HFFc6 (cell line): Measurements from ENCODE around the gene CD1B. TPM values are rescaled to one million over a fixed set of nuclear protein-coding genes. Genes with fewer than 3 reads are reported as not detected.

Source experiments
- DNase-seq: peaks from one replicate; pipeline ENCODE4 v3.0.0-alpha.2; 2018
- H3K27ac Mint-ChIP-seq: 2 replicates; pipeline ENCODE4 v1.8.0; 2020; ENCODE audit warnings: mild to moderate bottlenecking, mixed read lengths
- H3K27me3 Mint-ChIP-seq: 2 replicates; pipeline ENCODE4 v1.8.0; 2021; ENCODE audit warnings: mild to moderate bottlenecking, moderate library complexity, mixed read lengths; ENCODE audit not compliant: insufficient read depth
- H3K36me3 Mint-ChIP-seq: 2 replicates; pipeline ENCODE4 v1.8.0; 2021; ENCODE audit warnings: low read depth, mixed read lengths
- H3K4me1 Mint-ChIP-seq: 2 replicates; pipeline ENCODE4 v1.8.0; 2020; ENCODE audit warnings: low read depth, mixed read lengths
- H3K4me3 Mint-ChIP-seq: 2 replicates; pipeline ENCODE4 v1.8.0; 2020; ENCODE audit warnings: mild to moderate bottlenecking, moderate library complexity, mixed read lengths
- H3K9me3 Mint-ChIP-seq: 2 replicates; pipeline ENCODE4 v1.8.0; 2020; ENCODE audit warnings: mild to moderate bottlenecking, mixed read lengths
- total RNA-seq, 6 experiments: library from RNA; stranded (reverse); fragmentation: NEBNext Ultra II Directional; extraction: Animal tissue kit (Norgen Biotek cat#: 25700); gene quantifications; 2 replicates in 1 of 6; 3 replicates in 5 of 6; pipeline ENCODE4 v1.2.3, GENCODE V29; 2021
- TF ChIP-seq, protein P1 (sequence below): fragments of 200-600 bp; sonication (generic); IDR thresholded peaks from 2 replicates; pipeline ENCODE4 v1.5.0; 2021; ENCODE audit warnings: antibody characterized with exemption, mild to moderate bottlenecking

The CD1B gene
- total RNA-seq, 6 experiments from 2014 or later, result not detected

- peaks cover under 1% of the 10 kb centered on the region for H3K9me3 Mint-ChIP-seq
Observed at GRCh38 chr1:158295791-158296190, 35.5 kb downstream of the CD1B start.

DNA sequence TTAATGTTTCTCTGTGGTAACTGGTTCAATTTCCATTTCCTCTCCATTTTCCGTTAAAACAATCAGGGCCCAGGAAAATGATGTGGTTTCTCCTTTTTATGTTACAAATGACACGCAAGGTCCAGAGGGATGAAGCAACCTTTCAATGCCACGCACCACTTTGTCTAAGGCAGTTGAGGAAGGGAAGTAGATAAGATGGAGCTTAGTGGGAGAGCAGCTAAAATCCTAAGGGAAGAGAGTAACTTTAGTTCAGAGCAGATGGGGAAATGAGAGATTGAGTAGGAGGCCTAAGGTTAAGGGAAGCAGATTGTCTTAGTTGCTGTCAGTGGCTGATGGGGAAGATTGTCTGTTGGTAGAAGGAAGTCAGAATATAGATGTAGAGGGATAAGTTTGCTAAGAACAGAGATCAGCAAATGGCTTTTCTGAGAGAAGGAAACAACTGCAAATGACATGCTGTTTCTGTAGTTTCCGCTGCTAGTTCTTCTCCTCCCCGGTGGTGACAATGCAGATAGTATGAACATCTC is 40.9 kb downstream of the CD1B start:
- no peak overlapping the region for H3K4me3 Mint-ChIP-seq
- TF ChIP-seq, protein P1, sequence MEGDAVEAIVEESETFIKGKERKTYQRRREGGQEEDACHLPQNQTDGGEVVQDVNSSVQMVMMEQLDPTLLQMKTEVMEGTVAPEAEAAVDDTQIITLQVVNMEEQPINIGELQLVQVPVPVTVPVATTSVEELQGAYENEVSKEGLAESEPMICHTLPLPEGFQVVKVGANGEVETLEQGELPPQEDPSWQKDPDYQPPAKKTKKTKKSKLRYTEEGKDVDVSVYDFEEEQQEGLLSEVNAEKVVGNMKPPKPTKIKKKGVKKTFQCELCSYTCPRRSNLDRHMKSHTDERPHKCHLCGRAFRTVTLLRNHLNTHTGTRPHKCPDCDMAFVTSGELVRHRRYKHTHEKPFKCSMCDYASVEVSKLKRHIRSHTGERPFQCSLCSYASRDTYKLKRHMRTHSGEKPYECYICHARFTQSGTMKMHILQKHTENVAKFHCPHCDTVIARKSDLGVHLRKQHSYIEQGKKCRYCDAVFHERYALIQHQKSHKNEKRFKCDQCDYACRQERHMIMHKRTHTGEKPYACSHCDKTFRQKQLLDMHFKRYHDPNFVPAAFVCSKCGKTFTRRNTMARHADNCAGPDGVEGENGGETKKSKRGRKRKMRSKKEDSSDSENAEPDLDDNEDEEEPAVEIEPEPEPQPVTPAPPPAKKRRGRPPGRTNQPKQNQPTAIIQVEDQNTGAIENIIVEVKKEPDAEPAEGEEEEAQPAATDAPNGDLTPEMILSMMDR, result no peak
- DNase-seq, result no peak
- H3K36me3 Mint-ChIP-seq, result no peaks in the 10 kb centered on the region
- peaks cover 11% of the 10 kb centered on the region for H3K9me3 Mint-ChIP-seq
- no peaks in the 10 kb centered on the region for H3K4me1 Mint-ChIP-seq
- no peaks in the 10 kb centered on the region; the same call in 1 of the 2 replicates for H3K27me3 Mint-ChIP-seq
- no peak overlapping the region for H3K27ac Mint-ChIP-seq

More at GRCh38 chr1:158295791-158296190, 35.5 kb downstream of the CD1B start:
- Mint-ChIP-seq H3K4me3 (no peak overlapping the region), H3K36me3 (no peaks in the 10 kb centered on the region), H3K27me3 (no peaks in the 10 kb centered on the region), H3K4me1 (no peaks in the 10 kb centered on the region), H3K27ac (no peak overlapping the region)
- DNase-seq, result no peak
- TF ChIP-seq, protein P1, result no peak

DNA sequence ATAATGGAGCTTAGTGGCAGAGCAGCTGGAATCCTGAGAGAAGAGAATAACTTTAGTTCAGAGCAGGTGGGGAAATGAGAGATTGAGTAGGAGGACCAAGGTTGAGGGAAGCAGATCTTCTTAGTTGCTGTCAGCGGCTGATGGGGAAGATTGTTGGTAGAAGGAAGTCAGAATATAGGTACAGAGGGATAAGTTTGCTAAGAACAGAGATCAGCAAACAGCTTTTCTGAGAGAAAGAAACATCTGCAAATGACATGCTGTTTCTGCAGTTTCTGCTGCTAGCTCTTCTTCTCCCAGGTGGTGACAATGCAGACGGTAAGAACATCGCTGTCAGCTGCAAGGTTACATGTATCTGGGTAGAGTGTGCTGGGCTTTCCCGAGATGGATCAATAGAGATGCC is 41.5 kb downstream of the CD1B start, which contains the start of gene CD1C:
Gene CD1C, plus strand, starts transcription at position 113 of the 400 bp plus-strand sequence. Its CDS starts 142 bp downstream, at position 255.
- Mint-ChIP-seq H3K4me1 (no peaks in the 10 kb centered on the region), H3K4me3 (no peak within 1 kb of the TSS), H3K9me3 (peaks cover 13% of the 10 kb centered on the region), H3K27ac (no peak within 1 kb of the TSS), H3K36me3 (no peaks in the 10 kb centered on the region), H3K27me3 (no peaks in the 10 kb centered on the region; the same call in 1 of the 2 replicates)
- TF ChIP-seq, protein P1, result no peak
- DNase-seq, result no peak

GRCh38 chr1:158286941-158287346 is 44.4 kb downstream of the CD1B start:
- peaks cover 19% of the 10 kb centered on the region for H3K9me3 Mint-ChIP-seq
- DNase-seq, result no peak
- no peaks in the 10 kb centered on the region; the same call in 1 of the 2 replicates for H3K27me3 Mint-ChIP-seq
- no peak overlapping the region for H3K27ac Mint-ChIP-seq
- TF ChIP-seq, protein P1, result no peak
- H3K4me1 Mint-ChIP-seq, result no peaks in the 10 kb centered on the region
- no peak overlapping the region for H3K4me3 Mint-ChIP-seq
- no peaks in the 10 kb centered on the region for H3K36me3 Mint-ChIP-seq

- TF ChIP-seq, protein P1, result no peak
- no peaks in the 10 kb centered on the region for H3K36me3 Mint-ChIP-seq
- no peak for DNase-seq
- peaks cover 22% of the 10 kb centered on the region for H3K9me3 Mint-ChIP-seq
- no peak overlapping the region for H3K4me3 Mint-ChIP-seq
- H3K27ac Mint-ChIP-seq, result no peak overlapping the region
- H3K27me3 Mint-ChIP-seq, result no peaks in the 10 kb centered on the region; the same call in 1 of the 2 replicates
- H3K4me1 Mint-ChIP-seq, result no peaks in the 10 kb centered on the region
Observed at GRCh38 chr1:158286487-158286886, 44.8 kb downstream of the CD1B start.
